ENCODE measurements around the gene BAZ2B. TPM values are rescaled to one million over a fixed set of nuclear protein-coding genes. Genes with fewer than 3 reads are reported as not detected.

BAZ2B gene
- total RNA-seq, 1 experiment from 2014 or later: 34.9 TPM

GRCh38 chr2:159442159-159442852 is 174.0 kb downstream of the BAZ2B start:
- no TSS peak for BruUV-seq (replicated peaks)
- Histone ChIP-seq H3K4me1 (replicated peaks; ENCODE audit: insufficient read depth) (no peaks in the 10 kb centered on the region), H2AFZ (no peak overlapping the region), H4K20me1 (ENCODE audit: insufficient read depth) (no peaks in the 10 kb centered on the region), H3K27me3 (ENCODE audit: insufficient read depth, low read depth) (no peaks in the 10 kb centered on the region), H3K9me2 (ENCODE audit: insufficient read depth) (no peaks in the 10 kb centered on the region), H3K4me2 (no peak overlapping the region), H3K9me3 (ENCODE audit: insufficient read depth, low read depth) (no peaks in the 10 kb centered on the region), H3K79me2 (ENCODE audit: low read depth) (no peaks in the 10 kb centered on the region), H3K27ac (no peak overlapping the region), H3K36me3 (ENCODE audit: low read depth) (peaks cover 4% of the 10 kb centered on the region; the same call in 1 of the 2 replicates), H3K4me3 (no peak overlapping the region), H3F3A (ENCODE audit: insufficient read depth, low read depth) (no peaks in the 10 kb centered on the region)
- DNase-seq: no peak
- ChIA-PET POLR2A (ENCODE audit: unreplicated experiment) (no interaction called here), CTCF (no interaction called here)
- TF ChIP-seq, protein P1, sequence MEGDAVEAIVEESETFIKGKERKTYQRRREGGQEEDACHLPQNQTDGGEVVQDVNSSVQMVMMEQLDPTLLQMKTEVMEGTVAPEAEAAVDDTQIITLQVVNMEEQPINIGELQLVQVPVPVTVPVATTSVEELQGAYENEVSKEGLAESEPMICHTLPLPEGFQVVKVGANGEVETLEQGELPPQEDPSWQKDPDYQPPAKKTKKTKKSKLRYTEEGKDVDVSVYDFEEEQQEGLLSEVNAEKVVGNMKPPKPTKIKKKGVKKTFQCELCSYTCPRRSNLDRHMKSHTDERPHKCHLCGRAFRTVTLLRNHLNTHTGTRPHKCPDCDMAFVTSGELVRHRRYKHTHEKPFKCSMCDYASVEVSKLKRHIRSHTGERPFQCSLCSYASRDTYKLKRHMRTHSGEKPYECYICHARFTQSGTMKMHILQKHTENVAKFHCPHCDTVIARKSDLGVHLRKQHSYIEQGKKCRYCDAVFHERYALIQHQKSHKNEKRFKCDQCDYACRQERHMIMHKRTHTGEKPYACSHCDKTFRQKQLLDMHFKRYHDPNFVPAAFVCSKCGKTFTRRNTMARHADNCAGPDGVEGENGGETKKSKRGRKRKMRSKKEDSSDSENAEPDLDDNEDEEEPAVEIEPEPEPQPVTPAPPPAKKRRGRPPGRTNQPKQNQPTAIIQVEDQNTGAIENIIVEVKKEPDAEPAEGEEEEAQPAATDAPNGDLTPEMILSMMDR (conservative IDR thresholded peaks at IDR 0.05): no peak
- intact Hi-C loops (cut with micrococcal nuclease; ENCODE audit: unreplicated experiment): no loop called here

DNA sequence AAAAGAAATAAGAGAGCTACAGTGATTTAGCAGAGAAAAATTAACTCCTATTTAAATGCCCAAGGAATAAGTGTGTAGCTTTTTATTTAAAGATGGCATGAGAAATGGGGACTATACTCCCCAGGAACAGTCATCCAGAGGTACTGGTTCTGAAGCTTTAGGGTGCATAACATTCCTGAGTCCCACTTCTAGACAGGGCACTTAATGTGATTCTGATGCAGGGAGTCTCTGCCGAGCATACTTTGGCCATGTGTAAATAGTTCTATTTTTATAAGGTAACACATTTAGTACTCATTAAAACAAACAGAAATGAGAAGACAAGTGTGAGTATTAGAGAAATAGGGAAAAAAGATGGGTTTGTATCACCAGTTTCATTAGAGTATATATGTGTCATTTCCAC is 175.2 kb downstream of the BAZ2B start:
- H3K9me3 ChIP-seq (ENCODE audit: insufficient read depth, low read depth): no peaks in the 10 kb centered on the region
- no peaks in the 10 kb centered on the region for H3K4me1 ChIP-seq (replicated peaks; ENCODE audit: insufficient read depth)
- H4K20me1 ChIP-seq (ENCODE audit: insufficient read depth): no peaks in the 10 kb centered on the region
- H3K27ac ChIP-seq: no peak overlapping the region
- H3F3A ChIP-seq (ENCODE audit: insufficient read depth, low read depth): no peaks in the 10 kb centered on the region
- intact Hi-C loops (cut with micrococcal nuclease; ENCODE audit: unreplicated experiment): no loop called here
- H3K9me2 ChIP-seq (ENCODE audit: insufficient read depth): no peaks in the 10 kb centered on the region
- CTCF ChIA-PET: no interaction called here
- no peak for DNase-seq
- H3K4me2 ChIP-seq: no peak overlapping the region
- H3K36me3 ChIP-seq (ENCODE audit: low read depth): peaks cover 4% of the 10 kb centered on the region; the same call in 1 of the 2 replicates
- BruUV-seq (replicated peaks): no TSS peak
- POLR2A ChIA-PET (ENCODE audit: unreplicated experiment): no interaction called here
- no peaks in the 10 kb centered on the region for H3K79me2 ChIP-seq (ENCODE audit: low read depth)
- no peak overlapping the region for H2AFZ ChIP-seq
- H3K27me3 ChIP-seq (ENCODE audit: insufficient read depth, low read depth): no peaks in the 10 kb centered on the region
- no peak for TF ChIP-seq EZH2 (IDR thresholded peaks at IDR 0.05; ENCODE audit: low read depth)
- TF ChIP-seq, protein P1 (conservative IDR thresholded peaks at IDR 0.05): no peak
- H3K4me3 ChIP-seq: no peak overlapping the region

- Histone ChIP-seq H3K4me1 (replicated peaks; ENCODE audit: insufficient read depth) (no peaks in the 10 kb centered on the region), H4K20me1 (ENCODE audit: insufficient read depth) (no peaks in the 10 kb centered on the region), H3F3A (ENCODE audit: insufficient read depth, low read depth) (no peaks in the 10 kb centered on the region), H3K4me3 (no peak overlapping the region), H3K9me3 (ENCODE audit: insufficient read depth, low read depth) (no peaks in the 10 kb centered on the region), H3K9me2 (ENCODE audit: insufficient read depth) (no peaks in the 10 kb centered on the region), H3K79me2 (ENCODE audit: low read depth) (no peaks in the 10 kb centered on the region), H3K36me3 (ENCODE audit: low read depth) (peaks cover 4% of the 10 kb centered on the region; the same call in 1 of the 2 replicates), H3K27ac (no peak overlapping the region), H3K4me2 (no peak overlapping the region), H2AFZ (no peak overlapping the region), H3K27me3 (ENCODE audit: insufficient read depth, low read depth) (no peaks in the 10 kb centered on the region)
- ChIA-PET CTCF (no interaction called here), POLR2A (ENCODE audit: unreplicated experiment) (no interaction called here)
- DNase-seq: no peak
- no TSS peak for BruUV-seq (replicated peaks)
- TF ChIP-seq, protein P1 (conservative IDR thresholded peaks at IDR 0.05): no peak
- intact Hi-C loops (cut with micrococcal nuclease; ENCODE audit: unreplicated experiment): no loop called here
These were observed 176.9 kb downstream of the BAZ2B start for GRCh38 chr2:159439421-159439820.

Measured in PC-9 (cell line).